Hepatocyte (in vitro differentiated cells): ENCODE results near the gene PCNT. TPM values are rescaled to one million over a fixed set of nuclear protein-coding genes. Genes with fewer than 3 reads are reported as not detected.

Experiments used
- DNase-seq: peaks from one replicate; pipeline ENCODE4 v3.0.0-alpha.2; 2016; ENCODE audit warnings: low spot score
- H2AFZ ChIP-seq: fragments of 200-600 bp; sonication (generic); 2 replicates; pipeline ENCODE4 v1.6.0; 2016; ENCODE audit warnings: antibody characterized with exemption, mild to moderate bottlenecking
- H3K27ac ChIP-seq: fragments of 200-600 bp; sonication (generic); 2 replicates; pipeline ENCODE4 v1.5.1; 2016; ENCODE audit warnings: mild to moderate bottlenecking
- H3K27me3 ChIP-seq: fragments of 200-600 bp; sonication (generic); 2 replicates; pipeline ENCODE4 v1.6.1; 2016
- H3K36me3 ChIP-seq: fragments of 200-600 bp; sonication (generic); replicated peaks from 2 replicates; pipeline ENCODE4 v1.5.1; 2016; ENCODE audit warnings: low read depth; ENCODE audit not compliant: insufficient read depth
- H3K4me1 ChIP-seq: fragments of 200-600 bp; sonication (generic); 2 replicates; pipeline ENCODE4 v1.5.1; 2016; ENCODE audit warnings: mild to moderate bottlenecking, moderate library complexity; ENCODE audit not compliant: insufficient read depth
- H3K4me2 ChIP-seq: fragments of 200-600 bp; sonication (generic); 2 replicates; pipeline ENCODE4 v1.6.0; 2016
- H3K4me3 ChIP-seq: fragments of 200-600 bp; sonication (generic); 2 replicates; pipeline ENCODE4 v1.5.1; 2016; ENCODE audit warnings: mild to moderate bottlenecking
- H3K79me2 ChIP-seq: fragments of 200-600 bp; sonication (generic); 2 replicates; pipeline ENCODE4 v1.6.0; 2017; ENCODE audit warnings: mild to moderate bottlenecking
- H3K9me2 ChIP-seq: fragments of 200-600 bp; sonication (generic); replicated peaks from 2 replicates; pipeline ENCODE4 v1.6.0; 2017; ENCODE audit warnings: mild to moderate bottlenecking; ENCODE audit not compliant: insufficient read depth
- H3K9me3 ChIP-seq: fragments of 200-600 bp; sonication (generic); 2 replicates; pipeline ENCODE4 v1.5.1; 2016; ENCODE audit warnings: low read depth, mild to moderate bottlenecking
- H4K20me1 ChIP-seq: fragments of 200-600 bp; sonication (generic); 2 replicates; pipeline ENCODE4 v1.6.0; 2016; ENCODE audit warnings: mild to moderate bottlenecking; ENCODE audit not compliant: insufficient read depth, poor library complexity, severe bottlenecking
- CTCF ChIP-seq: fragments of 200-600 bp; sonication (generic); IDR thresholded peaks from 2 replicates; pipeline ENCODE4 v1.5.1; 2016; ENCODE audit warnings: antibody characterized with exemption, mild to moderate bottlenecking; ENCODE audit not compliant: poor library complexity
- EZH2 ChIP-seq: fragments of 200-600 bp; sonication (generic); IDR thresholded peaks from 2 replicates; pipeline ENCODE4 v1.6.1; 2016; ENCODE audit warnings: antibody characterized with exemption, mild to moderate bottlenecking, borderline replicate concordance
- EZH2phosphoT487 ChIP-seq: fragments of 200-600 bp; sonication (generic); IDR thresholded peaks from one replicate; pipeline ENCODE4 v1.6.1; 2018; ENCODE audit warnings: antibody characterized with exemption, mild to moderate bottlenecking, low read depth, moderate library complexity; ENCODE audit not compliant: unreplicated experiment, severe bottlenecking
- WGBS: methylation state at CpG from one replicate; pipeline ENCODE4 v1.1.6; 2016; ENCODE audit warnings: low lambda C conversion rate; ENCODE audit errors: missing lambda C conversion rate; 5-methylcytosine and 5-hydroxymethylcytosine counted together
- polyA plus RNA-seq: library from polyadenylated mRNA; unstranded; fragments of >200 nt; fragmentation: Nextera tagmentation; extraction: Ambion mirVana; gene quantifications from 2 replicates; pipeline ENCODE4 v1.2.1, GENCODE V29; 2016
- total RNA-seq: library from RNA; depleted of rRNA; stranded (reverse); fragments of >200 nt; gene quantifications from 2 replicates; pipeline ENCODE4 v1.2.3, GENCODE V29; 2014

PCNT gene
- total and polyA plus RNA-seq, 2 experiments from 2014 or later, result 11.5 to 14.3 TPM

- Histone ChIP-seq H3K4me2 (no peak overlapping the region), H3K9me3 (no peaks in the 10 kb centered on the region), H3K27ac (no peak overlapping the region), H3K36me3 (no peaks in the 10 kb centered on the region), H2AFZ (no peak overlapping the region), H3K27me3 (no peaks in the 10 kb centered on the region), H4K20me1 (no peaks in the 10 kb centered on the region), H3K79me2 (no peaks in the 10 kb centered on the region), H3K4me3 (no peak overlapping the region), H3K9me2 (no peaks in the 10 kb centered on the region), H3K4me1 (peaks cover 6% of the 10 kb centered on the region)
- 99% methylated on average over 14 of the region's 14 CpGs for WGBS
- no peak for DNase-seq
- TF ChIP-seq EZH2 (no peak), EZH2phosphoT487 (no peak), CTCF (no peak)
Observed at GRCh38 chr21:46301759-46302158, 22.2 kb upstream of the PCNT start.

GRCh38 chr21:46304437-46304836, 19.5 kb upstream of the PCNT start:
- TF ChIP-seq CTCF (no peak), EZH2 (no peak), EZH2phosphoT487 (no peak)
- no peaks in the 10 kb centered on the region for H3K9me2 ChIP-seq
- no peak overlapping the region for H3K27ac ChIP-seq
- H3K79me2 ChIP-seq, result no peaks in the 10 kb centered on the region
- WGBS, result 97% methylated on average over 5 of the region's 5 CpGs
- no peaks in the 10 kb centered on the region for H3K27me3 ChIP-seq
- H3K36me3 ChIP-seq, result no peaks in the 10 kb centered on the region
- no peak overlapping the region for H3K4me3 ChIP-seq
- no peaks in the 10 kb centered on the region for H4K20me1 ChIP-seq
- H3K9me3 ChIP-seq, result no peaks in the 10 kb centered on the region
- H3K4me1 ChIP-seq, result no peaks in the 10 kb centered on the region
- no peak overlapping the region for H2AFZ ChIP-seq
- no peak overlapping the region for H3K4me2 ChIP-seq
- DNase-seq, result no peak

GRCh38 chr21:46304955-46305354, 19.0 kb upstream of the PCNT start:
- H3K4me3 ChIP-seq, result no peak overlapping the region
- no peaks in the 10 kb centered on the region for H3K9me2 ChIP-seq
- WGBS, result 85% methylated on average over 11 of the region's 11 CpGs
- no peaks in the 10 kb centered on the region for H3K4me1 ChIP-seq
- H3K36me3 ChIP-seq, result no peaks in the 10 kb centered on the region
- TF ChIP-seq EZH2 (no peak), EZH2phosphoT487 (no peak), CTCF (no peak)
- H2AFZ ChIP-seq, result no peak overlapping the region
- DNase-seq, result no peak
- H3K79me2 ChIP-seq, result no peaks in the 10 kb centered on the region
- no peaks in the 10 kb centered on the region for H3K27me3 ChIP-seq
- H3K9me3 ChIP-seq, result no peaks in the 10 kb centered on the region
- H3K27ac ChIP-seq, result no peak overlapping the region
- no peak overlapping the region for H3K4me2 ChIP-seq
- H4K20me1 ChIP-seq, result no peaks in the 10 kb centered on the region

- H3K4me2 ChIP-seq, result no peak overlapping the region
- H3K27ac ChIP-seq, result no peak overlapping the region
- H4K20me1 ChIP-seq, result no peaks in the 10 kb centered on the region
- H3K4me3 ChIP-seq, result no peak overlapping the region
- H3K27me3 ChIP-seq, result no peaks in the 10 kb centered on the region
- TF ChIP-seq EZH2 (no peak), EZH2phosphoT487 (no peak), CTCF (no peak)
- H3K9me2 ChIP-seq, result no peaks in the 10 kb centered on the region
- DNase-seq, result no peak
- H2AFZ ChIP-seq, result no peak overlapping the region
- no peaks in the 10 kb centered on the region for H3K4me1 ChIP-seq
- H3K36me3 ChIP-seq, result no peaks in the 10 kb centered on the region
- no peaks in the 10 kb centered on the region for H3K79me2 ChIP-seq
- H3K9me3 ChIP-seq, result no peaks in the 10 kb centered on the region
- 97% methylated on average over 2 of the region's 2 CpGs for WGBS
Observed at GRCh38 chr21:46307625-46308024, 16.3 kb upstream of the PCNT start.
